Hepatocyte (in vitro differentiated cells): Measurements from ENCODE around the gene LRRC9.

ENCODE experiments used
- EZH2 ChIP-seq: fragments of 200-600 bp; sonication (generic); IDR thresholded peaks from 2 replicates; pipeline ENCODE4 v1.6.1; 2016; ENCODE audit warnings: antibody characterized with exemption, mild to moderate bottlenecking, borderline replicate concordance
- TF ChIP-seq, protein P1 (sequence below): fragments of 200-600 bp; sonication (generic); IDR thresholded peaks from 2 replicates; pipeline ENCODE4 v1.5.1; 2016; ENCODE audit warnings: antibody characterized with exemption, mild to moderate bottlenecking; ENCODE audit not compliant: poor library complexity

DNA sequence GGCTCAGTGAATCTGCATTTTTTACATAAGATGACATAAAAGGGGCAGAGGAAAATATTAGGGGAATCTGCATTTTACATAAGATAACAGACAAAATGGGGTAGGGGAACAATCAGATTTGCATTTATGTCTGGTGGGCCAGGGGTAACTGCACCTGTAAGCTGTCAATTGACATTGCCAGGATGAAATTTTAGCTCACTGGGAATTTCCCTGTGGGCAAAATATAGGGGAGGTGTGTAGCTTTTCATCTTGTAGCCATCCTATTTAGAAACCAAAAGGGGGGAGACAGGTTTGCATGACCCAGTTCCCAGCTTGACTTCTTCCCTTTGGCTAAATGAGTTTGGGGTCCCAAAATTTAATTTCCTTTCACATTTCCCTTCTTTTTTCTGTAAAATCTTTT lies 175.3 kb downstream of the LRRC9 start:
- TF ChIP-seq, protein P1, sequence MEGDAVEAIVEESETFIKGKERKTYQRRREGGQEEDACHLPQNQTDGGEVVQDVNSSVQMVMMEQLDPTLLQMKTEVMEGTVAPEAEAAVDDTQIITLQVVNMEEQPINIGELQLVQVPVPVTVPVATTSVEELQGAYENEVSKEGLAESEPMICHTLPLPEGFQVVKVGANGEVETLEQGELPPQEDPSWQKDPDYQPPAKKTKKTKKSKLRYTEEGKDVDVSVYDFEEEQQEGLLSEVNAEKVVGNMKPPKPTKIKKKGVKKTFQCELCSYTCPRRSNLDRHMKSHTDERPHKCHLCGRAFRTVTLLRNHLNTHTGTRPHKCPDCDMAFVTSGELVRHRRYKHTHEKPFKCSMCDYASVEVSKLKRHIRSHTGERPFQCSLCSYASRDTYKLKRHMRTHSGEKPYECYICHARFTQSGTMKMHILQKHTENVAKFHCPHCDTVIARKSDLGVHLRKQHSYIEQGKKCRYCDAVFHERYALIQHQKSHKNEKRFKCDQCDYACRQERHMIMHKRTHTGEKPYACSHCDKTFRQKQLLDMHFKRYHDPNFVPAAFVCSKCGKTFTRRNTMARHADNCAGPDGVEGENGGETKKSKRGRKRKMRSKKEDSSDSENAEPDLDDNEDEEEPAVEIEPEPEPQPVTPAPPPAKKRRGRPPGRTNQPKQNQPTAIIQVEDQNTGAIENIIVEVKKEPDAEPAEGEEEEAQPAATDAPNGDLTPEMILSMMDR, result no peak
- no peak for TF ChIP-seq EZH2
